CD4-positive, alpha-beta T cell treated with Interleukin-1 beta for 1 hour (primary cell): ENCODE data around the gene STAT5A.
"Not testable (repeated sequence)": the region's sequence is repeated elsewhere in the genome, so short reads cannot be mapped to it uniquely, and the experiment has no call there.

Source experiments
- DNase-seq, 2 donors: peaks; one replicate each; pipeline ENCODE4 v3.0.0-alpha.2; 2020 to 2022

The STAT5A gene

GRCh38 chr17:42338427-42338985 is 50.2 kb downstream of the STAT5A start:
- DNase-seq: no peak

GRCh38 chr17:42339221-42339620 is 50.9 kb downstream of the STAT5A start:
- no peak for DNase-seq

GRCh38 chr17:42340691-42341127 is 52.4 kb downstream of the STAT5A start:
- DNase-seq: peak in 1 of 2 donors; percentile 16

GRCh38 chr17:42341568-42341967 is 53.3 kb downstream of the STAT5A start:
- DNase-seq: no peak

GRCh38 chr17:42342242-42343008 is 54.1 kb downstream of the STAT5A start:
- DNase-seq: peak in 1 of 2 donors; percentile 19

GRCh38 chr17:42345396-42346073 is 57.2 kb downstream of the STAT5A start:
- DNase-seq: no peak

- no peak for DNase-seq
These were observed 58.2 kb downstream of the STAT5A start for GRCh38 chr17:42346481-42346880.

GRCh38 chr17:42347198-42347597 is 58.9 kb downstream of the STAT5A start:
- no peak for DNase-seq

GRCh38 chr17:42347606-42348005 is 59.3 kb downstream of the STAT5A start:
- no peak for DNase-seq

GRCh38 chr17:42348104-42348503 is 59.8 kb downstream of the STAT5A start:
- DNase-seq: no peak

- DNase-seq: no peak
These were observed 66.9 kb downstream of the STAT5A start for GRCh38 chr17:42354956-42355843.

GRCh38 chr17:42358434-42358833 is 70.1 kb downstream of the STAT5A start:
- DNase-seq: no peak

- no peak for DNase-seq
These were observed 70.8 kb downstream of the STAT5A start for GRCh38 chr17:42359133-42359532.

GRCh38 chr17:42360388-42360787 is 72.1 kb downstream of the STAT5A start:
- not testable (repeated sequence) for DNase-seq
